ENCODE data around the gene NDUFA5. TPM values are rescaled to one million over a fixed set of nuclear protein-coding genes. Genes with fewer than 3 reads are reported as not detected.

Gene NDUFA5
- total RNA-seq, 2 experiments from 2014 or later, result 50.8 to 74.9 TPM

GRCh38 chr7:123537026-123537642 is 20.5 kb downstream of the NDUFA5 start:
- TF ChIP-seq, protein P1, sequence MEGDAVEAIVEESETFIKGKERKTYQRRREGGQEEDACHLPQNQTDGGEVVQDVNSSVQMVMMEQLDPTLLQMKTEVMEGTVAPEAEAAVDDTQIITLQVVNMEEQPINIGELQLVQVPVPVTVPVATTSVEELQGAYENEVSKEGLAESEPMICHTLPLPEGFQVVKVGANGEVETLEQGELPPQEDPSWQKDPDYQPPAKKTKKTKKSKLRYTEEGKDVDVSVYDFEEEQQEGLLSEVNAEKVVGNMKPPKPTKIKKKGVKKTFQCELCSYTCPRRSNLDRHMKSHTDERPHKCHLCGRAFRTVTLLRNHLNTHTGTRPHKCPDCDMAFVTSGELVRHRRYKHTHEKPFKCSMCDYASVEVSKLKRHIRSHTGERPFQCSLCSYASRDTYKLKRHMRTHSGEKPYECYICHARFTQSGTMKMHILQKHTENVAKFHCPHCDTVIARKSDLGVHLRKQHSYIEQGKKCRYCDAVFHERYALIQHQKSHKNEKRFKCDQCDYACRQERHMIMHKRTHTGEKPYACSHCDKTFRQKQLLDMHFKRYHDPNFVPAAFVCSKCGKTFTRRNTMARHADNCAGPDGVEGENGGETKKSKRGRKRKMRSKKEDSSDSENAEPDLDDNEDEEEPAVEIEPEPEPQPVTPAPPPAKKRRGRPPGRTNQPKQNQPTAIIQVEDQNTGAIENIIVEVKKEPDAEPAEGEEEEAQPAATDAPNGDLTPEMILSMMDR (conservative IDR thresholded peaks at IDR 0.05; ENCODE audit: low read length), result peak; percentile 78
- no peak for TF ChIP-seq EZH2phosphoT487 (IDR thresholded peaks at IDR 0.05; ENCODE audit: borderline replicate concordance, low read depth, low read length)
- Histone ChIP-seq H3K27ac (ENCODE audit: low read depth, low read length, poor library complexity, severe bottlenecking) (no peak overlapping the region), H2AFZ (ENCODE audit: low read length) (no peak overlapping the region), H4K20me1 (ENCODE audit: insufficient read depth, low read length) (no peaks in the 10 kb centered on the region; the same call in 1 of the 2 replicates), H3K79me2 (ENCODE audit: insufficient read depth, low read depth, low read length) (0 out of 2 replicates have a peak, but pooled peaks cover 3% of the 10 kb centered on the region), H3K36me3 (ENCODE audit: insufficient read depth, low read length) (peaks cover 11% of the 10 kb centered on the region), H3K4me3 (ENCODE audit: low read depth, low read length, poor library complexity, severe bottlenecking) (no peak overlapping the region), H3K9me3 (ENCODE audit: low read length) (no peaks in the 10 kb centered on the region), H3K4me1 (ENCODE audit: insufficient read depth, low read length, poor library complexity, severe bottlenecking) (no peaks in the 10 kb centered on the region), H3K4me2 (ENCODE audit: low read length) (no peak overlapping the region), H3K9me2 (ENCODE audit: insufficient read depth, low read length) (no peaks in the 10 kb centered on the region)
- intact Hi-C loops (cut with micrococcal nuclease; ENCODE audit: unreplicated experiment), result loop anchor here (2.0 kb wide), 1 partner anchor 42 kb away; no protein-coding TSS in a partner anchor
- DNase-seq (ENCODE audit: low spot score), result peak; percentile 51
- POLR2A ChIA-PET, result interaction anchor here (0.6 to 0.7 kb wide), 2 partner anchors 20 to 507 kb away, joined by 3 to 4 read pairs; no protein-coding TSS in a partner anchor
- CTCF ChIA-PET (ENCODE audit: unreplicated experiment), result no interaction called here
- no TSS peak for BruUV-seq (replicated peaks)

- no peak for TF ChIP-seq EZH2phosphoT487 (IDR thresholded peaks at IDR 0.05; ENCODE audit: borderline replicate concordance, low read depth, low read length)
- TF ChIP-seq, protein P1 (conservative IDR thresholded peaks at IDR 0.05; ENCODE audit: low read length), result no peak
- POLR2A ChIA-PET, result interaction anchor here (0.6 to 1.6 kb wide), 5 partner anchors 9 to 188 kb away, joined by 3 to 15 read pairs (median 5); partner anchors contain the start of gene NDUFA5
- BruUV-seq (replicated peaks), result no TSS peak
- Histone ChIP-seq H4K20me1 (ENCODE audit: insufficient read depth, low read length) (no peaks in the 10 kb centered on the region; the same call in 1 of the 2 replicates), H3K4me3 (ENCODE audit: low read depth, low read length, poor library complexity, severe bottlenecking) (peak overlapping the region; percentile 70), H3K4me2 (ENCODE audit: low read length) (peak overlapping the region; percentile 84), H3K4me1 (ENCODE audit: insufficient read depth, low read length, poor library complexity, severe bottlenecking) (no peaks in the 10 kb centered on the region), H3K9me2 (ENCODE audit: insufficient read depth, low read length) (no peaks in the 10 kb centered on the region), H2AFZ (ENCODE audit: low read length) (peak overlapping the region; percentile 86; the same call in 1 of the 2 replicates), H3K36me3 (ENCODE audit: insufficient read depth, low read length) (peaks cover 5% of the 10 kb centered on the region), H3K27ac (ENCODE audit: low read depth, low read length, poor library complexity, severe bottlenecking) (no peak overlapping the region), H3K79me2 (ENCODE audit: insufficient read depth, low read depth, low read length) (0 out of 2 replicates have a peak, but pooled peaks cover 3% of the 10 kb centered on the region), H3K9me3 (ENCODE audit: low read length) (no peaks in the 10 kb centered on the region)
- CTCF ChIA-PET (ENCODE audit: unreplicated experiment), result no interaction called here
- intact Hi-C loops (cut with micrococcal nuclease; ENCODE audit: unreplicated experiment), result loop anchor here (1.0 to 2.0 kb wide), 2 partner anchors 22 to 213 kb away; partner anchors contain the start of genes NDUFA5 and WASL
- DNase-seq (ENCODE audit: low spot score), result no peak
Observed at GRCh38 chr7:123535517-123535916, 22.1 kb downstream of the NDUFA5 start.
